Loucy (cell line): Measurements from ENCODE around the gene SLC26A11.

ENCODE experiments used
- EZH2phosphoT487 ChIP-seq: fragments of 200-600 bp; IDR thresholded peaks from 2 replicates; pipeline ENCODE4 v1.6.1; 2018; ENCODE audit warnings: antibody characterized with exemption, mild to moderate bottlenecking, moderate library complexity, borderline replicate concordance
- TF ChIP-seq, protein P1 (sequence below): fragments of 200-600 bp; sonication (generic); conservative IDR thresholded peaks from 2 replicates; pipeline ENCODE4 v1.5.1; 2014; ENCODE audit warnings: mild to moderate bottlenecking, antibody characterized with exemption, low read length

DNA sequence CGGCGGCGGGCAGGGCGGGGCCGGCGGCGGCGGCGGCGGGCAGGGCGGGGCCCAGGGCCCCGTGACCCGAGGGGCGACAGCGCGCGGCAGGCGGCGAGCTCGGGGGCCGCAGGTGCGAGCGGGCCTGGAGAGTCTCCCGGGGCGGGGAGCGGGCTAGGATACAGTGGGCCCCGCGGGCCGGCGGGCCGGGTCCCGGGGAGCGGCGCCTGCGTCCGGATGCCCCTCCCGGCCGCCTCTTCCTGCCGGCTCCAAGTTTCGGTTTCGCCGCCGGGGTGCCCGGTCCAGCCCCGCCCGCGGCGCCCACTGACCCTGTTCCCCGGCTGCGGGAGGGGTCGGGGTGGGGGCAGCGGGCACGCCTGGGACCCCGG, 40.5 kb downstream of the SLC26A11 start, which contains the start of gene RNF213:
- TF ChIP-seq, protein P1, sequence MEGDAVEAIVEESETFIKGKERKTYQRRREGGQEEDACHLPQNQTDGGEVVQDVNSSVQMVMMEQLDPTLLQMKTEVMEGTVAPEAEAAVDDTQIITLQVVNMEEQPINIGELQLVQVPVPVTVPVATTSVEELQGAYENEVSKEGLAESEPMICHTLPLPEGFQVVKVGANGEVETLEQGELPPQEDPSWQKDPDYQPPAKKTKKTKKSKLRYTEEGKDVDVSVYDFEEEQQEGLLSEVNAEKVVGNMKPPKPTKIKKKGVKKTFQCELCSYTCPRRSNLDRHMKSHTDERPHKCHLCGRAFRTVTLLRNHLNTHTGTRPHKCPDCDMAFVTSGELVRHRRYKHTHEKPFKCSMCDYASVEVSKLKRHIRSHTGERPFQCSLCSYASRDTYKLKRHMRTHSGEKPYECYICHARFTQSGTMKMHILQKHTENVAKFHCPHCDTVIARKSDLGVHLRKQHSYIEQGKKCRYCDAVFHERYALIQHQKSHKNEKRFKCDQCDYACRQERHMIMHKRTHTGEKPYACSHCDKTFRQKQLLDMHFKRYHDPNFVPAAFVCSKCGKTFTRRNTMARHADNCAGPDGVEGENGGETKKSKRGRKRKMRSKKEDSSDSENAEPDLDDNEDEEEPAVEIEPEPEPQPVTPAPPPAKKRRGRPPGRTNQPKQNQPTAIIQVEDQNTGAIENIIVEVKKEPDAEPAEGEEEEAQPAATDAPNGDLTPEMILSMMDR, result no peak
- no peak for TF ChIP-seq EZH2phosphoT487
